WI38 (cell line): ENCODE results near the gene LY6G6C.

Experiments used
- H3K4me3 ChIP-seq: 2 replicates; pipeline ENCODE4 v1.5.1; 2011; ENCODE audit warnings: low read depth, mild to moderate bottlenecking, control low read depth, low read length
- TF ChIP-seq, protein P1 (sequence below): IDR thresholded peaks from 2 replicates; pipeline ENCODE4 v1.5.1; 2012; ENCODE audit warnings: low read depth, mild to moderate bottlenecking, control low read depth, low read length

The LY6G6C gene

DNA sequence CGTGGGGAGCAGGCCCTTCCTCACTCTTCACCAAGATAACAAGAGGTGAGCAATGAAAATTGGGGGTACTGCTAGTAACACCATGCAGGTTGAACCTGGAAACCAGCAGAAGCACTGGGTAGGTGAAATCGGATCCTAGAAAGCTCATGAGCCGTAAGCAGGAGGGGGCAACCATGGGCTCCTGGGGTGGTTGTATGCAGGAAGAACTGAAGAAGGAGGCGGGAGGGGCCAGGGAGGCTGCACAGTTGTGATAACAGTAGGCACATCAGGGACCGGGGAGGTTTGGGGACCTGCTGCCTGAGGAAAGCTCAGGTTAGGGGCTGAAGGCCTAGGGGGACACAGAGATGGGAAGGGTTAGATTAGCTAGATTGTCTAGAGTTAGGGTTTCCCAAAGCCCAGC, 35.1 kb downstream of the LY6G6C start:
- H3K4me3 ChIP-seq = no peak overlapping the region
- TF ChIP-seq, protein P1, sequence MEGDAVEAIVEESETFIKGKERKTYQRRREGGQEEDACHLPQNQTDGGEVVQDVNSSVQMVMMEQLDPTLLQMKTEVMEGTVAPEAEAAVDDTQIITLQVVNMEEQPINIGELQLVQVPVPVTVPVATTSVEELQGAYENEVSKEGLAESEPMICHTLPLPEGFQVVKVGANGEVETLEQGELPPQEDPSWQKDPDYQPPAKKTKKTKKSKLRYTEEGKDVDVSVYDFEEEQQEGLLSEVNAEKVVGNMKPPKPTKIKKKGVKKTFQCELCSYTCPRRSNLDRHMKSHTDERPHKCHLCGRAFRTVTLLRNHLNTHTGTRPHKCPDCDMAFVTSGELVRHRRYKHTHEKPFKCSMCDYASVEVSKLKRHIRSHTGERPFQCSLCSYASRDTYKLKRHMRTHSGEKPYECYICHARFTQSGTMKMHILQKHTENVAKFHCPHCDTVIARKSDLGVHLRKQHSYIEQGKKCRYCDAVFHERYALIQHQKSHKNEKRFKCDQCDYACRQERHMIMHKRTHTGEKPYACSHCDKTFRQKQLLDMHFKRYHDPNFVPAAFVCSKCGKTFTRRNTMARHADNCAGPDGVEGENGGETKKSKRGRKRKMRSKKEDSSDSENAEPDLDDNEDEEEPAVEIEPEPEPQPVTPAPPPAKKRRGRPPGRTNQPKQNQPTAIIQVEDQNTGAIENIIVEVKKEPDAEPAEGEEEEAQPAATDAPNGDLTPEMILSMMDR = no peak

DNA sequence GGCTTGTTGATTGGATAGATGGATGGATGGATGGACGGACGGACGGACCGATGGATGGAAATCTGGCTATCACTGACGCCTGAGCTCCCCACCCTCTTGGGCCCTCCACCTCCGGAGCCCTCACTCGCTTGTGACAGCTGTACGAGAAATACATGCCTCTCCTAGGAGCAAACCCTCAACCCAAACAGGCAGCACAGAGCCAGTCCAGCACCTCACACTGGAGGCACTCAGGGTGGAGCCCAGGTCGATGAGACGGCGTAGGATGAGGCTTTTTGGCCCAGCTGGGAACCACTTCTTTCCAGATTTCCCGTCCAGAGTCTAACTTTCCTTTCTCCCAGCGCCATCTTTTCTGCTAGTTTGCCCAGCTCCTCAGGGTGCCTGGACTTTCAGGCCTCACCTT, 38.0 kb downstream of the LY6G6C start:
- TF ChIP-seq, protein P1 = no peak
- H3K4me3 ChIP-seq = no peak overlapping the region

DNA sequence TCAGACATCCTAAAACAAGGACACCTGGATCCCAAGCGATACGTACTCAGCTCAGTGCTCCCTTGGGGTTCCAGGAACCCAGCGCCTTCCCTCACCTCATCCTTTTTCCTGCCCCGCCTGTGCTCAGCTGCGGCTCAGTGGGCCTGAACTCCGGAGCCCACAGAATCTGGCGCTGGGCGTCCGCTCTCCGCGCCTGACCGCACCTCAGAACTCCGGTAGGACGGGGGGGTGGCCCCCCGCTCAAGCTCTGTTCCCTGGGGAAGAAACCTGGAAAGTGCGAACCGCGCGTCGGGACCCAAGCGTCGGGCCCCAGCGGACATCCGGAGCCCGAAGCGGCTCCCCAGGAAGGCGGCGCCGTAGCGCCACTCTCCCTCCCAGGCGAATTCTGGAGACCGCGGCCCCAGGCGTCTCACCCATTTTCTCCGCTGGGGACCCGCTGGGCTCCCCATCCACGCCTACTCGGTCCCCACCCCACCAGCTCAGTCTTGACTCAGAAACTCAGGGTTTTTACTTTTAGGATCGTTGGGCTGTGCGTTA, 40.3 kb downstream of the LY6G6C start:
- TF ChIP-seq, protein P1 = no peak
- peak overlapping the region; percentile 57 for H3K4me3 ChIP-seq

DNA sequence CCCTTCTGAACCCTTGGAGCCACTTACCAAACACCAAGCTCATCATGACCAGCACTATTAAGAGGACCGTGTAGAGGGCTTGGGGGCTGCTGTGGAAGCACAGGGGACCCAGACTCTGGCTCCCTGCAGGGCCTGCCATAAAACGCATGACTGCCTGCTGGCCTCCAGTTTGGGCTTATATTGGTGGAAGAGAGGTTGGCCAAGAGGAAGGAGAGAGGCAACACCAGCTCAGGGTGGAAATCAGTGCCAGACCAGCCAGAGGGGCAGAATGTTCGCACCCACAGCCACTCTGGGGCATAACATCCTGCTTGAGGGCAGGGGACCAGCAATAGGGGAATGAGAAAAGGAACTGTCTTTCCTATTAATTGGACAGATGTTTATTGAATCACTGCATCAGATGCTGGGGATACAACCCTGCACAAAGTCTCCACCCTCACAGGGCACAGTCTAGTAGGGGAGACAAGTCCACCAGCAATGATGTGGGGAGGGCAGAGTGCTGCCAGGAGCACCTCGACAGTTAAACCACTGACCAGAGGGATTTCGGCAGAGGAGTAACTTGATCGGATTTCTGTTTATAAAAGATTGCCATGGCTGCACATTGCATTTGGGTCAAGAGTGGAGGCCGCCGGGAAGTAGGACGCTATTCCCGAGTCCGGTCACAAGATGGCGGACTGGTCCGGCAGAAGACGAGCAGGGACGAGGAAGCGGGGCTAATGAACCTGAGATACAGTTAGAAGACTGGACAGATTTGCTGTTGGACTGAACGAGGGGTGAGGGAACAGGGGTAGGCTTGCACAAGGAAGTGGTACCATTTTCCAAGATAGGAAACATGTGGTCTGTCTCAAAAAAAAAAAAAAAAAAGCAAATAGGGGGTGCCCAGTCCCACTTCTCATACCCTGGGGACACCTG, 41.1 kb downstream of the LY6G6C start, which contains the start of gene LY6G5C:
Gene LY6G5C (minus strand): TSS at position 842 of the 909 bp plus-strand sequence. CDS start 694 bp downstream, at position 148.
- peak within 1 kb of the TSS; percentile 57 for H3K4me3 ChIP-seq
- TF ChIP-seq, protein P1 = peak; percentile 54

DNA sequence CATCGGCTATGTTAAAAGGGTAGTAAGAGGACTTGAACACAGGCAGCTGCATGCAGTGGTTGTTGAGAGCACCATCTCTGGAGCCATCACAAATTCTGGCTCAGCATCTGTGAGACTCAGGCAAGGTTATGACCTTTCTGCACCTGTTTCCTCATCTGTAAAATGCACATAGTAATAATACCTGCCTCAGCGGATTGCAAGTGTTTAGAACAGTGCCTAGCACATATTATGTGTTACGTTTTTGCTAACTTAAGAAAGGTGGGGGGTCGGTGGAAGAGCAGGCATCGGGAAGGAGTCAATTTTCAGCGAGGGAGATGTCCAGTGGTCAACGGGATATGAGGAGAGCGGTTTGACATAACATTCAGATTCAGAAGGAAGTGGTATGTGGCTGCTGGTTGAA, 43.6 kb downstream of the LY6G6C start:
- TF ChIP-seq, protein P1 = no peak
- no peak overlapping the region for H3K4me3 ChIP-seq

DNA sequence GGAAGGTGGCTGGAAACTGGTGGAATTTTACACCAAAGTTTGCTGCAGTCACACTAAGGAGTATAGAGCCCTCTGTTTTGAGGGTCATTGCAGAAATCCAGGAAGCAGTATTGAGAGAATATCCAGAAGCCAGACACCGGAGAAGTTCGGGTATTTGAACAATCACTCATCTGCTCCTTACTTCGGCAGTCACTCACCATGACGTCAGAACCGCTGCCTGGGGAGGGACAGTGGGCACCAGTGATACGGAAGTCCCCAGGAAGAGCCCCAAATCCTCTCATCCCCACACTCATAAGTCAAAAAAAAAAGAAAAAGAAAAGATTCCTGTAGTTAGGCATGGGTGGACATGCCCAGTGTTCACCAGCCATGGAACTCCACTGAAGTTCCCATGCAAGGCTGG, 44.6 kb downstream of the LY6G6C start:
- TF ChIP-seq, protein P1 = no peak
- no peak overlapping the region for H3K4me3 ChIP-seq

DNA sequence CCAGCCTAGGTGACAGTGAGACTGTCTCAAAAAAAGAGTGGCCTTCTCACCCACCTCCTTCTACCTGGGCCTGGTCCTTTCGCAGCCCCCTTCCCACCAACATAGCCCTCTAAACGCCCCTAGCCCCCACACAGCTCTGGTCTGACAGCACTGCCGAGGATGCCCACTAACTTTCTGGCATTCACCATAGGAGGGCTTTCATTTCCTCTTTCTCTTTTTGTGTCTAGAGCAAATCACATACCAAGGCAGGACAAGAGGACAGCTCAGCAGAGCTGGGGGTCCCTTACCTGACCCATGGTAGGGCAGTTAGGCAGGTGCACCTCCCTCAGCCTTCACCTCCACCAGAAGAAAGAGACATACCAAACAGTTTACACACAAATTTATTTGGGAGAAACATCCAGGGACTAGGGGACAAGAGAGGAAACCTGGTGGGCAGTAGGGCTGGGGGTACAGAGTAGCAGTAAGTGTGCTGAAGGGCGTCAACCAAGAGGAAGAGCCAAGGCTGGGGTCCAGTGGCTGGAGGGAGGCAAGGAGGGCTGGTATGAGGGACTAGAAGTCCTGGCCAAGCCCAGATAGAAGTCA, 45.1 kb downstream of the LY6G6C start:
- H3K4me3 ChIP-seq = no peak overlapping the region
- TF ChIP-seq, protein P1 = no peak
